T-cell (primary cell): Measurements from ENCODE around the gene LYSMD3. TPM values are rescaled to one million over a fixed set of nuclear protein-coding genes. Genes with fewer than 3 reads are reported as not detected.

Experiments
- ATAC-seq, 4 experiments: fragments of 200-7000 bp in 3 of 4; fragments of 150-1000 bp in 1 of 4; cut with Tn5 transposase; replicated peaks in 1 of 4; 1 replicate in 3 of 4; 2 replicates in 1 of 4; pipeline ENCODE4 v1.10.0; 2021; ENCODE audit warnings: moderate library complexity in 3 of 4, mild to moderate bottlenecking in 2 of 4, moderate number of reproducible peaks in 1 of 4
- CTCF ChIA-PET, 2 donors: fragments of 300-600 bp; sonication (Branson Sonifier 250); formaldehyde crosslinking; loops; one replicate each; lab custom pipeline; 2022; ENCODE audit warnings: antibody characterized with exemption in 2 of 2; lab: Charles Lee
- POLR2A ChIA-PET, 2 donors: fragments of 300-600 bp; sonication (Branson Sonifier 250); formaldehyde crosslinking; loops; one replicate each; lab custom pipeline; 2022; ENCODE audit warnings: antibody characterized with exemption in 2 of 2; lab: Charles Lee
- DNase-seq, 35 experiments: peaks; one replicate each; pipeline versions ENCODE4 v3.0.0 to v3.0.0-alpha.2; 2013 to 2023
- H3K27ac ChIP-seq: one replicate; pipeline ENCODE4 v1.5.1; 2013; ENCODE audit warnings: low read length
- H3K27me3 ChIP-seq, 2 experiments: replicated peaks in 1 of 2; 1 replicate in 1 of 2; 2 replicates in 1 of 2; pipeline versions ENCODE4 v1.6.1 to v1.7.0; 2013; ENCODE audit warnings: low read length in 1 of 2, mixed read lengths in 1 of 2; ENCODE audit not compliant: control insufficient read depth in 2 of 2, insufficient read depth in 2 of 2; ENCODE audit errors: extremely low read depth in 1 of 2
- H3K36me3 ChIP-seq, 2 donors: 1 replicate in 1 of 2; 2 replicates in 1 of 2; pipeline versions ENCODE4 v1.6.1 to v1.7.0; 2013; ENCODE audit warnings: low read length in 1 of 2; ENCODE audit not compliant: control insufficient read depth in 2 of 2, insufficient read depth in 1 of 2; ENCODE audit errors: extremely low read depth in 1 of 2
- H3K4me1 ChIP-seq, 2 experiments: 1 replicate in 1 of 2; 2 replicates in 1 of 2; pipeline versions ENCODE4 v1.6.1 to v1.7.0; 2013; ENCODE audit warnings: low read length in 2 of 2, mixed read lengths in 1 of 2; ENCODE audit not compliant: insufficient read depth in 2 of 2, control insufficient read depth in 1 of 2; ENCODE audit errors: extremely low read depth in 1 of 2
- H3K4me3 ChIP-seq, 2 donors: 1 replicate in 1 of 2; 2 replicates in 1 of 2; pipeline versions ENCODE4 v1.5.1 to v1.7.0; 2013; ENCODE audit warnings: mild to moderate bottlenecking in 2 of 2, low read length in 1 of 2, moderate library complexity in 1 of 2; ENCODE audit not compliant: control insufficient read depth in 1 of 2; ENCODE audit errors: extremely low read depth in 1 of 2
- H3K9me3 ChIP-seq: 2 replicates; pipeline ENCODE4 v1.7.0; 2013
- H3K27ac Mint-ChIP-seq, 2 donors: one replicate each; pipeline ENCODE4 v1.8.0; 2020 to 2021; ENCODE audit warnings: mild to moderate bottlenecking in 2 of 2, mixed read lengths in 2 of 2
- H3K27me3 Mint-ChIP-seq, 2 donors: one replicate each; pipeline ENCODE4 v1.8.0; 2021 to 2022; ENCODE audit warnings: mixed read lengths in 2 of 2
- H3K36me3 Mint-ChIP-seq: one replicate; pipeline ENCODE4 v1.8.0; 2021; ENCODE audit warnings: mixed read lengths
- H3K4me1 Mint-ChIP-seq, 3 donors: one replicate each; pipeline ENCODE4 v1.8.0; 2020 to 2022; ENCODE audit warnings: mixed read lengths in 3 of 3, mild to moderate bottlenecking in 1 of 3
- H3K4me3 Mint-ChIP-seq, 3 donors: one replicate each; pipeline ENCODE4 v1.8.0; 2020 to 2022; ENCODE audit warnings: mild to moderate bottlenecking in 3 of 3, mixed read lengths in 3 of 3, moderate library complexity in 3 of 3
- H3K9me3 Mint-ChIP-seq, 3 donors: one replicate each; pipeline ENCODE4 v1.8.0; 2020 to 2022; ENCODE audit warnings: mixed read lengths in 3 of 3
- WGBS: methylation state at CpG from one replicate; pipeline ENCODE4 v1.1.5; 2013; ENCODE audit warnings: missing lambda C conversion rate; ENCODE audit not compliant: insufficient coverage; 5-methylcytosine and 5-hydroxymethylcytosine counted together
- total RNA-seq, 35 experiments: library from RNA in 6 of 35; stranded (reverse) in 6 of 35; fragments of 120-200 nt in 1 of 35; gene quantifications; one replicate each; pipeline versions ENCODE4 v1.2.1 to v1.2.4 and lab custom pipeline; 2013 to 2026

The LYSMD3 gene
- total RNA-seq, 5 donors from 2014 or later (not counting 1 experiment from before 2014, with no cell fraction given): 18.4 to 28.9 (median 21.5) TPM

DNA sequence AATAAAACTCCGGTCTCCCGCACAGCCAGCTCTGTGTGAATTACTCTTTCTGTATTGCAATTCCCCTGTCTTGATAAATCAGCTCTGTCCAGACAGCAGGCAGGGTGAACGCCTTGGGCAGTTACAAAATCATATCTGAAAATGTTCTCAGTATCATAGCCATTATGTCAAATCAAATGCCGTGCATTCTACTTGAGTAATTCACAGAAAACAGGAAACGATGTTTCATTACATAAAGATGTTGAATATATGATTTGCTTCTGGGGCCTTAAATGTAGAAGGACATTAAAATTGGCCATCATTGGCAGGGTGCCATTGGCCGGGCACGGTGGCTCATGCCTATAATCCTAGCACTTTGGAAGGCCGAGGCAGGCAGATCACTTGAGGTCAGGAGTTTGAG is 46.2 kb downstream of the LYSMD3 start:
- CTCF ChIA-PET: interaction anchor here in 1 of 2 donors (0.6 kb wide), 1 partner anchor 62 kb away, joined by 3 read pairs; no protein-coding TSS in a partner anchor
- POLR2A ChIA-PET: interaction anchor here in 1 of 2 donors (0.6 kb wide), 1 partner anchor 688 kb away, joined by 3 read pairs; no protein-coding TSS in a partner anchor
- no peak overlapping the region for H3K4me3 ChIP-seq
- Mint-ChIP-seq H3K27ac (no peak overlapping the region), H3K9me3 (no peaks in the 10 kb centered on the region), H3K4me1 (no peaks in the 10 kb centered on the region), H3K27me3 (no peaks in the 10 kb centered on the region), H3K4me3 (no peak overlapping the region), H3K36me3 (no peaks in the 10 kb centered on the region)
- WGBS: 90% methylated on average over 2 of the region's 8 CpGs
- no peaks in the 10 kb centered on the region for H3K27me3 ChIP-seq
- ATAC-seq (no peak), DNase-seq (no peak)
- no peaks in the 10 kb centered on the region for H3K36me3 ChIP-seq
- no peaks in the 10 kb centered on the region for H3K4me1 ChIP-seq
- H3K27ac ChIP-seq: no peak overlapping the region
- H3K9me3 ChIP-seq: no peaks in the 10 kb centered on the region

DNA sequence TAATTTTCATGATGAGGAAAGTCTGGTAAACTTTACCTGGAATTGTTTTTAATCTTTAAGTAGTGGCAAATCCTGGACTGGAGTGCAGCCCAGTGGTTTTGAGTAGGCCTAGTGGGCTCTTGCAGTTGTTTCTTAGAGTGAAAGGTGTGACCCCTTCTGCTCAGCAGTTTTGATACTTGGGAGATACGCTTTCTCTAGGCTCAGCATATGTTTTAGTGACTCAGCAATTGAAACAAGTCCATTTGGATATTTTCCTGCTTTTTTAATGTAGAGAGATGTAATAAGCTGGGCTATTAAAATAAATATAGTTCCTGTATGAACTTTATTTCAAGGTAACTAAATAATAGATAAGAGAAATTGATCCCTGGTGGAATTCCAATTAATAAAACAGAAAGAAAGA is 48.7 kb downstream of the LYSMD3 start:
- ChIA-PET CTCF (interaction anchor here in 1 of 2 donors (0.5 kb wide), 1 partner anchor 41 kb away, joined by 3 read pairs; no protein-coding TSS in a partner anchor), POLR2A (interaction anchor here in 1 of 2 donors (0.8 kb wide), 1 partner anchor 20 kb away, joined by 5 read pairs; no protein-coding TSS in a partner anchor)
- H3K9me3 ChIP-seq: no peaks in the 10 kb centered on the region
- Mint-ChIP-seq H3K27ac (no peak overlapping the region), H3K36me3 (no peaks in the 10 kb centered on the region), H3K9me3 (no peaks in the 10 kb centered on the region), H3K4me3 (no peak overlapping the region), H3K27me3 (no peaks in the 10 kb centered on the region), H3K4me1 (no peaks in the 10 kb centered on the region)
- no peak overlapping the region for H3K4me3 ChIP-seq
- no peaks in the 10 kb centered on the region for H3K4me1 ChIP-seq
- no peaks in the 10 kb centered on the region for H3K36me3 ChIP-seq
- H3K27ac ChIP-seq: no peak overlapping the region
- WGBS: 100% methylated on average over 1 of the region's 1 CpG
- no peaks in the 10 kb centered on the region for H3K27me3 ChIP-seq
- ATAC-seq (no peak), DNase-seq (no peak)

DNA sequence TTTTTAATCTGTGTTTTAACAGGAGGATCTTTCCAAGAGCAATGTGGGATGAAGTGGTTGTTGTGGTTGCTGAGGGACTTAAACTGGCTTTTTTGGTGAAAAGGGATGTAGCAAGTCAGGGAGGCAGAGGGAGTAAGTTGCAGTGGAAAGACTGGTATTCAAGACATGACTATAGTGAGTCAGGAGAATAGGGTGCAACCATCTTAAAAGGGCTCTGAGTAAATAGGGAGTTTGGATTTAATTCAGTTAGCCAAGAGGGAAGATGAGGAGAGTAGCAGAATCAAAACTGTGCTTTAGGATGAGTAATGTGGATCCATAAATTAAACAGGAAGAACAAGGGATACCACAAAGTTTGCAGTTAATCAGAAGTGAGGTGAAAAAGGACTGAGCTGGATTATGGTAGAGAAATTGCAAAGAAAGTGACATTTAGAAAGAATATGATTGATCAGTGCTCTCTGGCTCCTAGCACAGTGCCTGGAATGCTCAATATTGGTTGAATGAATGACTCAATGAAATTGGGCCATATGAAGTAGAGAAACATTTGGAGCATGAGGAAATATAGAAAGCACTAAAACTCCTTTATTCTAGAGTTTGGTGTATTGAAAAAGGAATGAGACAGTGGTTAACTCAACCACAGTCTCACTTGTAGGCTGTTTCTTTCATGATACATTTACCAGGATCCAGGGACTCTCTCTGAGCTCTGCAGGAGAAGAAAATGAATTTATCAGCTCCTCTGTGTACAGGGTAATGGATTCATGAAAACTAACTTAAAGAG is 49.6 kb downstream of the LYSMD3 start:
- no peak for ATAC-seq
- Mint-ChIP-seq H3K4me1 (peaks cover 3 to 9% (median 7%) of the 10 kb centered on the region in 3 donors), H3K9me3 (no peaks in the 10 kb centered on the region), H3K27me3 (no peaks in the 10 kb centered on the region), H3K36me3 (no peaks in the 10 kb centered on the region), H3K27ac (no peak overlapping the region), H3K4me3 (no peak overlapping the region)
- H3K27me3 ChIP-seq: no peaks in the 10 kb centered on the region
- no peak for DNase-seq
- ChIA-PET CTCF (interaction anchor here in 1 of 2 donors (0.5 kb wide), 1 partner anchor 32 kb away, joined by 5 read pairs; no protein-coding TSS in a partner anchor), POLR2A (no interaction called here)
- peaks cover 3 to 4% of the 10 kb centered on the region in 2 experiments for H3K4me1 ChIP-seq
- no peak overlapping the region for H3K4me3 ChIP-seq
- H3K27ac ChIP-seq: no peak overlapping the region
- no peaks in the 10 kb centered on the region for H3K36me3 ChIP-seq
- H3K9me3 ChIP-seq: no peaks in the 10 kb centered on the region

DNA sequence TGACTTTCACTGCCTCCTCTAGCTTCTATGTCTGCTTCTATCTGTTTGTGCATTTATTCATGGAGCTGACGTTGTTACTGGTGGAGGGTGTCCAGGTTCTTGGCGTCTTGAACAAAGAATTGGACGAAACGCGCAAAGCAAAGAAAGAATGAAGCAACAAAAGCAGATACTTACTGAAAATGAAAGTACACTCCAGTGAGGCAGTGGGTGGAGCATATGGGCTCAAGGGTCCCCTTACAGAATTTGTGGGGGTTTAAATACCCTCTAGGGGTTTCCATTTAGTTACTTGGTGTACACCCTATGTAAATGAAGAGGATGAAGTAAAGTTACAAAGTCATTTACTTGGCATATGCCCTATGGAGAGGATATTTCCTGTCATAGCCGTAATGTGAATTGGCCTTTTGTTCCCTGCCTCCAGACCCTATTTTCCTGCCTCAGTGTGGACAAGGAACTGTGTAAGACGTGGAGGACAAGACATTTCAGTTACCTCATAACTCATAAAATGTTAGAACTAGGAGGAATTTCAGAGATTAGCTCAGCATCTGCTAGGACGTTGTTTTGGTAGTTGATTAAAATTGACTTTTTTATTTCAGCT is 51.7 kb downstream of the LYSMD3 start:
- no peaks in the 10 kb centered on the region for H3K36me3 Mint-ChIP-seq

DNA sequence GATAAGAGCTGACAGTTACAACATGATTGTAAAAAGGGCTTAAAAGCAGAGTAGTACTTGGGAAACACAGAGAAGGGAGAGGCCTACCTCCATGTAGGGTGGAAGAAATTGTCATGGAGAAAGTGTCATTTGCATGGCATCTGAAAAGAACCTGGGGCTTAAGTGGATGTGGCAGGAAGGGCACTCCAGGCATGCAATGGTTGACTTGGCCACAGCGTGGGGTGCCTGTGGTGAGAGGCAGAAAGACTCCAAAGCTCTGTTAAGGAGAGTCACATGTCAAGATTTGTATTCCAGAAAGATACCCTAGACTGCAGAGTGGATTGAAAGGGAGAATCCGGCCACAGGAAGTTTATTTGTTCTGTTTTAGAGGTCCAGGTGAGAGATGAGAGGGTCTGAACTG is 52.3 kb downstream of the LYSMD3 start:
- Mint-ChIP-seq H3K4me3 (no peak overlapping the region), H3K27me3 (no peaks in the 10 kb centered on the region), H3K9me3 (no peaks in the 10 kb centered on the region), H3K36me3 (no peaks in the 10 kb centered on the region), H3K4me1 (peaks cover 16 to 28% (median 20%) of the 10 kb centered on the region in 3 donors), H3K27ac (no peak overlapping the region)
- Histone ChIP-seq H3K4me3 (no peak overlapping the region), H3K27ac (no peak overlapping the region), H3K9me3 (no peaks in the 10 kb centered on the region), H3K4me1 (peaks cover 11 to 15% of the 10 kb centered on the region in 2 experiments), H3K27me3 (no peaks in the 10 kb centered on the region), H3K36me3 (no peaks in the 10 kb centered on the region)
- ATAC-seq: no peak
- ChIA-PET CTCF (interaction anchor here in 1 of 2 donors (1.0 to 1.1 kb wide), 2 partner anchors 53 to 67 kb away, joined by 3 to 5 read pairs; partner anchors contain the start of gene CETN3), POLR2A (interaction anchor here (0.5 to 0.7 kb wide), 3 partner anchors 53 to 1591 kb away, joined by 3 to 5 read pairs (median 3); no protein-coding TSS in a partner anchor)
- WGBS: 83% methylated on average over 1 of the region's 2 CpGs
- DNase-seq: no peak

More for the DNA sequence above, 51.7 kb downstream of the LYSMD3 start:
- H3K27me3 ChIP-seq: no peaks in the 10 kb centered on the region
- H3K27me3 Mint-ChIP-seq: no peaks in the 10 kb centered on the region
- no peak overlapping the region for H3K27ac Mint-ChIP-seq
- CTCF ChIA-PET: no interaction called here
- H3K9me3 ChIP-seq: no peaks in the 10 kb centered on the region
- no peaks in the 10 kb centered on the region for H3K36me3 ChIP-seq
- H3K4me1 Mint-ChIP-seq: peaks cover 12 to 23% (median 16%) of the 10 kb centered on the region in 3 donors
- peaks cover 7 to 15% of the 10 kb centered on the region in 2 experiments for H3K4me1 ChIP-seq
- no CpG with 5 or more reads among the region's 8 CpGs for WGBS
- no peak overlapping the region for H3K4me3 Mint-ChIP-seq
- no peak overlapping the region for H3K27ac ChIP-seq
- POLR2A ChIA-PET: interaction anchor here in 1 of 2 donors (0.7 kb wide), 1 partner anchor 48 kb away, joined by 4 read pairs; no protein-coding TSS in a partner anchor
- ATAC-seq: no peak
- DNase-seq: no peak
- H3K4me3 ChIP-seq: no peak overlapping the region
- H3K9me3 Mint-ChIP-seq: no peaks in the 10 kb centered on the region

DNA sequence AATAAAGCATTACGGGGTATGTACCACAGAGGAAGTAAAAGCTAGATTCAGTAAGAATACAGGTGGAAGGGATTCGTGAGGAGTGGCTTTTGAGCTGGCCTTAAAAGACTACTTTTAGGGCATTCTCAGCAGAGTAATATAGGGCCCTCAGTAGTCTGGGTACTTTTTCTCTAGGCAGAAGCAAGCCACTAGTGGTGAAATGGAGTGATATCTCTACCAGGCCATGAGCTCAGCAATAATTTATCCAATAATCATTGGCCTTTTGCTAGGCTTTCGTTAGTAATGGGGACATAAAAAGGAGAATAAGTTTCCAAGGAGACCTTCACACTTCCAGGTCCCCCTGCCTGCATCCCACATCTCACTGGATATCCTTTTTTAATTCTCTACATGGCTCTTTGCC is 53.0 kb downstream of the LYSMD3 start:
- Mint-ChIP-seq H3K4me1 (peaks cover 22 to 29% (median 25%) of the 10 kb centered on the region in 3 donors), H3K27ac (no peak overlapping the region), H3K27me3 (no peaks in the 10 kb centered on the region), H3K36me3 (peaks cover 1% of the 10 kb centered on the region), H3K9me3 (no peaks in the 10 kb centered on the region), H3K4me3 (no peak overlapping the region)
- H3K27me3 ChIP-seq: no peaks in the 10 kb centered on the region
- H3K4me3 ChIP-seq: no peak overlapping the region
- peaks cover 11 to 15% of the 10 kb centered on the region in 2 experiments for H3K4me1 ChIP-seq
- H3K36me3 ChIP-seq: no peaks in the 10 kb centered on the region
- no peak for ATAC-seq
- H3K27ac ChIP-seq: no peak overlapping the region
- H3K9me3 ChIP-seq: no peaks in the 10 kb centered on the region
- 100% methylated on average over 3 of the region's 3 CpGs for WGBS
- ChIA-PET POLR2A (interaction anchor here (0.6 to 0.7 kb wide), 2 partner anchors 53 to 66 kb away, joined by 3 read pairs; no protein-coding TSS in a partner anchor), CTCF (interaction anchor here (0.8 to 1.2 kb wide), 4 partner anchors 37 to 67 kb away, joined by 3 to 5 read pairs (median 4); partner anchors contain the start of gene CETN3 (in 1 of the 2))
- DNase-seq: no peak
